ENCODE data around the gene LRRN3.

- TF ChIP-seq POLR2A (IDR thresholded peaks at IDR 0.05; ENCODE audit: low read depth, low read length) = no peak
- TF ChIP-seq SPI1 (IDR thresholded peaks at IDR 0.05; ENCODE audit: low read depth, low read length) = no peak
- TF ChIP-seq POLR2AphosphoS5 (IDR thresholded peaks at IDR 0.05; ENCODE audit: low read depth, low read length) = no peak
- no peak for TF ChIP-seq TAF1 (IDR thresholded peaks at IDR 0.05; ENCODE audit: low read depth, low read length)
- TF ChIP-seq PAX5 (IDR thresholded peaks at IDR 0.05; ENCODE audit: insufficient read depth, low read length, severe bottlenecking) = no peak
- no peak for TF ChIP-seq POU2F2 (IDR thresholded peaks at IDR 0.05; ENCODE audit: low read depth, low read length)
These were observed 5.6 kb upstream of the LRRN3 start for GRCh38 chr7:111085356-111085755.
